ENCODE results near the gene SLC12A1. TPM values are rescaled to one million over a fixed set of nuclear protein-coding genes. Genes with fewer than 3 reads are reported as not detected.
A peak's percentile ranks its signal among the peaks of the same experiment; 100 is the strongest.
"Not testable (repeated sequence)": the region's sequence is repeated elsewhere in the genome, so short reads cannot be mapped to it uniquely, and the experiment has no call there.

Gene SLC12A1
- total RNA-seq, 1 donor from 2014 or later, result 0.13 TPM

- no peak overlapping the region for H3K27ac Mint-ChIP-seq
- no peak for DNase-seq (ENCODE audit: low spot score in 2 of 2, unreplicated experiment in 2 of 2)
Measured at GRCh38 chr15:48318131-48318530, 112.0 kb downstream of the SLC12A1 start.

GRCh38 chr15:48323294-48323693 lies 117.2 kb downstream of the SLC12A1 start:
- Mint-ChIP-seq H3K27ac (no peak overlapping the region), H3K27me3 (ENCODE audit: low read depth) (peaks cover 4% of the 10 kb centered on the region), H3K4me3 (no peak overlapping the region), H3K36me3 (no peaks in the 10 kb centered on the region), H3K4me1 (peaks cover 9% of the 10 kb centered on the region), H3K9me3 (no peaks in the 10 kb centered on the region)
- no peak for DNase-seq (ENCODE audit: low spot score in 2 of 2, unreplicated experiment in 2 of 2)
- no peak for TF ChIP-seq CTCF (IDR thresholded peaks at IDR 0.05; ENCODE audit: unreplicated experiment)

More at GRCh38 chr15:48318131-48318530, 112.0 kb downstream of the SLC12A1 start:
- no peaks in the 10 kb centered on the region for H3K4me1 Mint-ChIP-seq
- H3K27me3 Mint-ChIP-seq (ENCODE audit: low read depth), result peaks cover 4% of the 10 kb centered on the region
- TF ChIP-seq CTCF (IDR thresholded peaks at IDR 0.05; ENCODE audit: unreplicated experiment), result no peak
- no peak overlapping the region for H3K4me3 Mint-ChIP-seq
- H3K36me3 Mint-ChIP-seq, result no peaks in the 10 kb centered on the region
- H3K9me3 Mint-ChIP-seq, result peaks cover 4% of the 10 kb centered on the region

- TF ChIP-seq CTCF (IDR thresholded peaks at IDR 0.05; ENCODE audit: unreplicated experiment), result no peak
- no peak for DNase-seq (ENCODE audit: low spot score in 2 of 2, unreplicated experiment in 2 of 2)
- H3K36me3 Mint-ChIP-seq, result no peaks in the 10 kb centered on the region
- H3K4me3 Mint-ChIP-seq, result no peak overlapping the region
- H3K4me1 Mint-ChIP-seq, result peaks cover 13% of the 10 kb centered on the region
- H3K9me3 Mint-ChIP-seq, result no peaks in the 10 kb centered on the region
- H3K27ac Mint-ChIP-seq, result no peak overlapping the region
- H3K27me3 Mint-ChIP-seq (ENCODE audit: low read depth), result peaks cover 2% of the 10 kb centered on the region
Measured at GRCh38 chr15:48324949-48325348, 118.8 kb downstream of the SLC12A1 start.

GRCh38 chr15:48325400-48325799 lies 119.3 kb downstream of the SLC12A1 start:
- no peak overlapping the region for H3K4me3 Mint-ChIP-seq
- TF ChIP-seq CTCF (IDR thresholded peaks at IDR 0.05; ENCODE audit: unreplicated experiment), result no peak
- no peaks in the 10 kb centered on the region for H3K27me3 Mint-ChIP-seq (ENCODE audit: low read depth)
- H3K4me1 Mint-ChIP-seq, result peaks cover 18% of the 10 kb centered on the region
- H3K36me3 Mint-ChIP-seq, result no peaks in the 10 kb centered on the region
- H3K9me3 Mint-ChIP-seq, result no peaks in the 10 kb centered on the region
- no peak overlapping the region for H3K27ac Mint-ChIP-seq
- no peak for DNase-seq (ENCODE audit: low spot score in 2 of 2, unreplicated experiment in 2 of 2)

DNA sequence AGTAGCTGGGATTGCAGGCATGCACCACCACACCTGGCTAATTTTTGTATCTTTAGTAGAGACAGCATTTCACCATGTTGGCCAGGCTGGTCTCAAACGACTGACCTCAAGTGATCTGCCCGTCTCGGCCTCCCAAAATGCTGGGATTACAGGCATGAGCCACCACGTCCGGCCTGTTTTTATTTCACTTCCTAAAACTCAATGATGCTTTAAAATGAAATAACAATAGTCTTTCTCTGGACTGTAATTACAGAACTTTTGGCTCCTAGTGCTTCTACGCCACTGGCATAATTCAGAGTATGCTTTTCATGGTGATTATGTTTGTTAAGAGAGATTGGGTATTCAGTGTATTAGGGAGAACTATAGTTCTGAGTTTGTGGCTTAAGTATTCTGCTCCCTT lies 120.1 kb downstream of the SLC12A1 start:
- H3K27me3 Mint-ChIP-seq (ENCODE audit: low read depth); H3K9me3 Mint-ChIP-seq; H3K27ac Mint-ChIP-seq; H3K4me3 Mint-ChIP-seq; H3K36me3 Mint-ChIP-seq; DNase-seq (ENCODE audit: low spot score in 2 of 2, unreplicated experiment in 2 of 2): not testable (repeated sequence)
- H3K4me1 Mint-ChIP-seq, result peaks cover 19% of the 10 kb centered on the region

GRCh38 chr15:48330105-48330785 lies 124.1 kb downstream of the SLC12A1 start:
- DNase-seq (ENCODE audit: low spot score in 2 of 2, unreplicated experiment in 2 of 2), result no peak
- TF ChIP-seq CTCF (IDR thresholded peaks at IDR 0.05; ENCODE audit: unreplicated experiment), result no peak
- H3K27ac Mint-ChIP-seq, result peak overlapping the region; percentile 98
- no peaks in the 10 kb centered on the region for H3K9me3 Mint-ChIP-seq
- no peaks in the 10 kb centered on the region for H3K27me3 Mint-ChIP-seq (ENCODE audit: low read depth)
- H3K4me3 Mint-ChIP-seq, result peak overlapping the region; percentile 100
- H3K36me3 Mint-ChIP-seq, result peaks cover 3% of the 10 kb centered on the region
- H3K4me1 Mint-ChIP-seq, result peaks cover 28% of the 10 kb centered on the region

Data from mesothelial cell of epicardium (in vitro differentiated cells).